H7 (cell line): ENCODE measurements around the gene PI4KA. TPM values are rescaled to one million over a fixed set of nuclear protein-coding genes. Genes with fewer than 3 reads are reported as not detected.
"Not testable (repeated sequence)": the region's sequence is repeated elsewhere in the genome, so short reads cannot be mapped to it uniquely, and the experiment has no call there.

Source experiments
- DNase-seq: peaks from one replicate; pipeline ENCODE4 v3.0.0; 2012
- H3K27me3 ChIP-seq: 2 replicates; pipeline ENCODE4 v1.6.0; 2011; ENCODE audit warnings: mild to moderate bottlenecking, low read length; ENCODE audit not compliant: control insufficient read depth, insufficient read depth
- H3K36me3 ChIP-seq: replicated peaks from 2 replicates; pipeline ENCODE4 v1.5.1; 2011; ENCODE audit warnings: low read length; ENCODE audit not compliant: control insufficient read depth, insufficient read depth
- H3K4me3 ChIP-seq: 2 replicates; pipeline ENCODE4 v1.5.1; 2011; ENCODE audit warnings: low read depth, mild to moderate bottlenecking, control low read depth, low read length, moderate library complexity; ENCODE audit not compliant: insufficient read depth
- total RNA-seq: library from RNA; depleted of rRNA; stranded (reverse); fragments of >200 nt; shearing (Covaris generic); gene quantifications from 2 replicates; pipeline ENCODE4 v1.2.3, GENCODE V29; 2014

Gene PI4KA
- total RNA-seq, 1 experiment from 2014 or later = 28.5 TPM

- Histone ChIP-seq H3K4me3 (peak overlapping the region; percentile 39), H3K27me3 (peaks cover 14% of the 10 kb centered on the region)
- not testable (repeated sequence) for H3K36me3 ChIP-seq, DNase-seq
Observed at GRCh38 chr22:20701680-20702136, 156.9 kb downstream of the PI4KA start.

GRCh38 chr22:20700347-20700746, 158.3 kb downstream of the PI4KA start:
- not testable (repeated sequence) for H3K36me3 ChIP-seq

GRCh38 chr22:20699856-20700255, 158.8 kb downstream of the PI4KA start:
- H3K36me3 ChIP-seq, H3K4me3 ChIP-seq, DNase-seq, H3K27me3 ChIP-seq: not testable (repeated sequence)

More at GRCh38 chr22:20700347-20700746, 158.3 kb downstream of the PI4KA start:
- not testable (repeated sequence) for DNase-seq, H3K4me3 ChIP-seq
- peaks cover 13% of the 10 kb centered on the region for H3K27me3 ChIP-seq

- H3K36me3 ChIP-seq, H3K4me3 ChIP-seq, H3K27me3 ChIP-seq: not testable (repeated sequence)
- DNase-seq = peak; percentile 86
Observed at GRCh38 chr22:20697481-20698113, 161.0 kb downstream of the PI4KA start.

GRCh38 chr22:20696056-20696455, 162.6 kb downstream of the PI4KA start:
- H3K36me3 ChIP-seq, H3K4me3 ChIP-seq, H3K27me3 ChIP-seq, DNase-seq: not testable (repeated sequence)

GRCh38 chr22:20695205-20695604, 163.4 kb downstream of the PI4KA start:
- H3K4me3 ChIP-seq, H3K27me3 ChIP-seq, H3K36me3 ChIP-seq, DNase-seq: not testable (repeated sequence)

- not testable (repeated sequence) for H3K27me3 ChIP-seq, H3K36me3 ChIP-seq, H3K4me3 ChIP-seq, DNase-seq
Observed at GRCh38 chr22:20694256-20694655, 164.4 kb downstream of the PI4KA start.

- not testable (repeated sequence) for H3K4me3 ChIP-seq, DNase-seq, H3K36me3 ChIP-seq, H3K27me3 ChIP-seq
Observed at GRCh38 chr22:20692926-20693325, 165.7 kb downstream of the PI4KA start.

GRCh38 chr22:20690586-20691317, 167.9 kb downstream of the PI4KA start:
- DNase-seq, H3K27me3 ChIP-seq, H3K4me3 ChIP-seq, H3K36me3 ChIP-seq: not testable (repeated sequence)

GRCh38 chr22:20687356-20688172, 171.0 kb downstream of the PI4KA start:
- H3K4me3 ChIP-seq, H3K36me3 ChIP-seq, H3K27me3 ChIP-seq, DNase-seq: not testable (repeated sequence)

- not testable (repeated sequence) for H3K36me3 ChIP-seq, H3K4me3 ChIP-seq, H3K27me3 ChIP-seq, DNase-seq
Observed at GRCh38 chr22:20685764-20686163, 172.8 kb downstream of the PI4KA start.

GRCh38 chr22:20678792-20679435, 179.7 kb downstream of the PI4KA start:
- not testable (repeated sequence) for H3K27me3 ChIP-seq, DNase-seq, H3K4me3 ChIP-seq, H3K36me3 ChIP-seq

- no peaks in the 10 kb centered on the region for H3K36me3 ChIP-seq
- H3K27me3 ChIP-seq = no peaks in the 10 kb centered on the region
- no peak for DNase-seq
- H3K4me3 ChIP-seq = no peak overlapping the region
Observed at GRCh38 chr22:20677684-20678242, 180.8 kb downstream of the PI4KA start.

- H3K4me3 ChIP-seq, H3K27me3 ChIP-seq, DNase-seq, H3K36me3 ChIP-seq: not testable (repeated sequence)
Observed at GRCh38 chr22:20675613-20676012, 183.0 kb downstream of the PI4KA start.
